Subcutaneous adipose tissue (tissue), 4 donors: ENCODE data around the gene PGAP3. TPM values are rescaled to one million over a fixed set of nuclear protein-coding genes. Genes with fewer than 3 reads are reported as not detected.

Source experiments
- total RNA-seq, 4 donors: library from RNA; depleted of rRNA; stranded (reverse); fragments of >200 nt; gene quantifications; one replicate each; pipeline ENCODE4 v1.1.0, GENCODE V29; 2016
- TF ChIP-seq, protein P1 (sequence below): fragments of 450-650 bp; IDR thresholded peaks from one replicate; pipeline ENCODE4 v1.5.1; 2016; ENCODE audit warnings: low read depth, mild to moderate bottlenecking, control low read depth, antibody characterized with exemption, moderate library complexity

The PGAP3 gene
- total RNA-seq, 4 donors from 2014 or later: 7.6 to 12.8 (median 8.0) TPM

GRCh38 chr17:39676198-39676819 lies 11.5 kb downstream of the PGAP3 start:
- TF ChIP-seq, protein P1, sequence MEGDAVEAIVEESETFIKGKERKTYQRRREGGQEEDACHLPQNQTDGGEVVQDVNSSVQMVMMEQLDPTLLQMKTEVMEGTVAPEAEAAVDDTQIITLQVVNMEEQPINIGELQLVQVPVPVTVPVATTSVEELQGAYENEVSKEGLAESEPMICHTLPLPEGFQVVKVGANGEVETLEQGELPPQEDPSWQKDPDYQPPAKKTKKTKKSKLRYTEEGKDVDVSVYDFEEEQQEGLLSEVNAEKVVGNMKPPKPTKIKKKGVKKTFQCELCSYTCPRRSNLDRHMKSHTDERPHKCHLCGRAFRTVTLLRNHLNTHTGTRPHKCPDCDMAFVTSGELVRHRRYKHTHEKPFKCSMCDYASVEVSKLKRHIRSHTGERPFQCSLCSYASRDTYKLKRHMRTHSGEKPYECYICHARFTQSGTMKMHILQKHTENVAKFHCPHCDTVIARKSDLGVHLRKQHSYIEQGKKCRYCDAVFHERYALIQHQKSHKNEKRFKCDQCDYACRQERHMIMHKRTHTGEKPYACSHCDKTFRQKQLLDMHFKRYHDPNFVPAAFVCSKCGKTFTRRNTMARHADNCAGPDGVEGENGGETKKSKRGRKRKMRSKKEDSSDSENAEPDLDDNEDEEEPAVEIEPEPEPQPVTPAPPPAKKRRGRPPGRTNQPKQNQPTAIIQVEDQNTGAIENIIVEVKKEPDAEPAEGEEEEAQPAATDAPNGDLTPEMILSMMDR: no peak

GRCh38 chr17:39675390-39676082 lies 12.3 kb downstream of the PGAP3 start:
- TF ChIP-seq, protein P1: no peak

DNA sequence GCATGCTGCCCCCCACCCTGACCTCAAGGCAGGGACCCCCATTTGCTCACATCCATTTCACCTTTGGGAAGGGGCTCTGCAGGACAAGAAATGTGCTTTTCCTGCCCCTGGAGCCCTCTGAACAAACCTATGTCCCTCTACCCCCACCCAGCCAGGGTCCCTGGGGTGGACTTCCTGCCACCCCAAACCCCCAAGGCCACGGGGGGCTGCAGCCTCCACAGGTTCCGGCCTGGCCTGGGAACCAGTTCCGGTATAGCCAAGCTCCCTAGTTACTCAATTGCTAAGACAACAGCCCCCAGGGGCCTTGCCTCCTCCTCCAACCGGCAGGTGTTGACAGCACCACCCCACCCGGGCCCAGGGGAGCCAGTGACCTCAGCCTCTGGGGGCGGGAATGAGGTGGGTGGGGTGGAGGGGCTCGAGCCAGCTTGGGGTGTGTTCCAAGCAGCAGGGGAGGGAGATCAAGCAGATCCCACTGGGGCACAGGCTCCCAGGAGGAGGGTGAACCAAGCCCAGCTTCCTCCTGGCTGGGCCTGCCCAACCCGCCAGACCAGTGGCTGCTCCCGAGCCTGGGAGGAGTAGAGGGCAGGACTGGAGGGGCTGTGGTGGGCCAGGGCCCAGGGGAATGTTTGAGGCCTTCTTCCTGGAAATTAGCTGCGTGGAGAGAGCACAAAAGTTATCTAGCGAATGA lies 13.0 kb downstream of the PGAP3 start:
- TF ChIP-seq, protein P1: no peak

GRCh38 chr17:39674179-39674578 lies 13.7 kb downstream of the PGAP3 start:
- TF ChIP-seq, protein P1: no peak

GRCh38 chr17:39673335-39674081 lies 14.3 kb downstream of the PGAP3 start:
- TF ChIP-seq, protein P1: no peak

DNA sequence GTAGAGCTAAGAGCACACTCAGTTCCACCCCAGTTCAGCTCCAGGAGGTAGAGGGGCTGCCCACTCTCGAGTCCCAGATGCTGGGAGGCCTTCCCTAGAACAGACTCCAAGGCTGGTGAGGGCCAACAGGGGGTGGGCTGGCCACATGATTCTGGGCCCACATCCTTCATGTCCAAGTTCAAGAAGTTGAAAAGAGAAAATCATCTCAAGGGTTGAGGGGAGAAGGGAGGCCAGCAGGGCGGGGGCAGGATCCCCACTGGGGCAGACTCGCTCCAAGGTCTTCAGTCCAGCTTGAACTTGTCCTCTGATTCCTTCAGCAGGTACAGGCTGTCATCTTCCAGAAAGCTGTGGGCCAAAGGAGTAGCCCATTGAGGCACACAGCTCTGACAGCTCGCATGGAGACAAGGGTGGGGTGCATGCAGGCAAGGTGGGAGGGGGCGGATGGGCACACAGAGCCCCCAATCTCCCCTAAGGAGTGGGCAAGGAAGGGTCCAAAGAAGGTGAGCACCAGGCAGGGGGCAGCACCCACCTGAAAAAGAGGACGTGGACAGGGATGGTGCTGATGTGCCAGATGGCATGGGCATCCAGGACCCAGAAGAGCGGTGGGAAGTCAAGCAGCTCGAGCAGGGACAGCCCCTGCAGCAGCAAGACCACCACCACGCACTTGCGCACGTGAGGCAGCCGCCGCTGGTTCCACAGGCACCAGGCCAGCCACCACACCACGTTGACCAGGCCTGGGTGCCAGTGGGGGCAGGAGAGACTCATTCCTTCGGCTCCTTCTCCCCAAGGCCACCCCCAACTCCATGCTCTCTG lies 15.1 kb downstream of the PGAP3 start:
- TF ChIP-seq, protein P1: no peak
